ENCODE measurements around the gene RAD1. TPM values are rescaled to one million over a fixed set of nuclear protein-coding genes. Genes with fewer than 3 reads are reported as not detected.

Gene RAD1
- total RNA-seq, 4 donors from 2014 or later: 22.5 to 62.1 (median 39.6) TPM

GRCh38 chr5:34930870-34931269 lies 15.6 kb upstream of the RAD1 start:
- no peaks in the 10 kb centered on the region for H3K9me3 ChIP-seq
- H3K36me3 ChIP-seq: peaks cover 6 to 26% (median 17%) of the 10 kb centered on the region in 4 donors
- peak overlapping the region; percentile 96 to 98 (median 98) for H3K27ac ChIP-seq (replicated peaks in 1 of 4)
- 73% methylated on average over 4 of the region's 4 CpGs for WGBS
- intact Hi-C loops (cut with DNase I): no loop called here
- peaks cover 20 to 35% (median 30%) of the 10 kb centered on the region in 4 donors for H3K4me1 ChIP-seq
- H3K27me3 ChIP-seq: no peaks in the 10 kb centered on the region
- no peak for DNase-seq (ENCODE audit: extremely low spot score)
- TF ChIP-seq POLR2AphosphoS5 (IDR thresholded peaks at IDR 0.05) (no peak), EP300 (IDR thresholded peaks at IDR 0.05) (no peak), POLR2A (IDR thresholded peaks at IDR 0.05; ENCODE audit: low read depth) (no peak), CTCF (IDR thresholded peaks at IDR 0.05) (no peak)
- H3K4me3 ChIP-seq: peak overlapping the region; percentile 87 to 97 (median 94)

GRCh38 chr5:34930462-34930844 lies 15.1 kb upstream of the RAD1 start:
- Histone ChIP-seq H3K27ac (replicated peaks in 1 of 4) (peak overlapping the region; percentile 96 to 98 (median 98)), H3K9me3 (no peaks in the 10 kb centered on the region), H3K4me3 (peak overlapping the region; percentile 87 to 97 (median 94)), H3K27me3 (no peaks in the 10 kb centered on the region), H3K4me1 (peaks cover 20 to 35% (median 30%) of the 10 kb centered on the region in 4 donors), H3K36me3 (peaks cover 6 to 26% (median 19%) of the 10 kb centered on the region in 4 donors)
- intact Hi-C loops (cut with DNase I): no loop called here
- TF ChIP-seq POLR2AphosphoS5 (IDR thresholded peaks at IDR 0.05): no peak
- TF ChIP-seq CTCF (IDR thresholded peaks at IDR 0.05): no peak
- TF ChIP-seq POLR2A (IDR thresholded peaks at IDR 0.05; ENCODE audit: low read depth): no peak
- TF ChIP-seq EP300 (IDR thresholded peaks at IDR 0.05): no peak
- no peak for DNase-seq (ENCODE audit: extremely low spot score)
- 0% methylated on average over 3 of the region's 3 CpGs for WGBS

- Histone ChIP-seq H3K36me3 (peaks cover 6 to 31% (median 24%) of the 10 kb centered on the region in 4 donors), H3K4me3 (peak overlapping the region; percentile 87 to 97 (median 94)), H3K4me1 (peaks cover 20 to 35% (median 30%) of the 10 kb centered on the region in 4 donors), H3K9me3 (no peaks in the 10 kb centered on the region), H3K27ac (replicated peaks in 1 of 4) (peak overlapping the region; percentile 96 to 98 (median 98)), H3K27me3 (no peaks in the 10 kb centered on the region)
- peak; percentile 95 for DNase-seq (ENCODE audit: extremely low spot score)
- under 1% methylated on average over 21 of the region's 70 CpGs for WGBS
- no peak for TF ChIP-seq EP300 (IDR thresholded peaks at IDR 0.05)
- TF ChIP-seq POLR2AphosphoS5 (IDR thresholded peaks at IDR 0.05): peak in 1 of 2 donors; percentile 56
- intact Hi-C loops (cut with DNase I): loop anchor here (10.0 kb wide), 1 partner anchor 925 kb away; the partner anchor contains the start of gene AMACR
Measured at GRCh38 chr5:34929720-34930461, 14.6 kb upstream of the RAD1 start.

- peaks cover 6 to 37% (median 30%) of the 10 kb centered on the region in 4 donors for H3K36me3 ChIP-seq
- H3K9me3 ChIP-seq: no peaks in the 10 kb centered on the region
- TF ChIP-seq POLR2AphosphoS5 (IDR thresholded peaks at IDR 0.05): peak; percentile 56 to 81
- TF ChIP-seq EP300 (IDR thresholded peaks at IDR 0.05): no peak
- intact Hi-C loops (cut with DNase I): loop anchor here (10.0 kb wide), 1 partner anchor 924 kb away; the partner anchor contains the start of gene AMACR
- peak; percentile 99 for DNase-seq (ENCODE audit: extremely low spot score)
- H3K4me3 ChIP-seq: peak within 1 kb of the TSS; percentile 87 to 97 (median 94)
- H3K4me1 ChIP-seq: peaks cover 21 to 36% (median 31%) of the 10 kb centered on the region in 4 donors
- peak within 1 kb of the TSS; percentile 96 to 98 (median 98) for H3K27ac ChIP-seq (replicated peaks in 1 of 4)
- no peaks in the 10 kb centered on the region for H3K27me3 ChIP-seq
- under 1% methylated on average over 36 of the region's 63 CpGs for WGBS
Measured at GRCh38 chr5:34929134-34929719, 13.9 kb upstream of the RAD1 start, which contains the start of gene DNAJC21. DNAJC21 (plus strand) TSS chr5:34929559; CDS start chr5:34929820, 261 bp downstream.

GRCh38 chr5:34928267-34928666 lies 13.0 kb upstream of the RAD1 start:
- TF ChIP-seq CTCF (IDR thresholded peaks at IDR 0.05) (no peak), POLR2A (IDR thresholded peaks at IDR 0.05; ENCODE audit: low read depth) (no peak), POLR2AphosphoS5 (IDR thresholded peaks at IDR 0.05) (no peak), EP300 (IDR thresholded peaks at IDR 0.05) (no peak)
- Histone ChIP-seq H3K36me3 (peaks cover 10 to 37% (median 35%) of the 10 kb centered on the region in 4 donors), H3K27me3 (no peaks in the 10 kb centered on the region), H3K4me1 (peaks cover 29 to 46% (median 40%) of the 10 kb centered on the region in 4 donors), H3K4me3 (no peak overlapping the region), H3K9me3 (no peaks in the 10 kb centered on the region), H3K27ac (replicated peaks in 1 of 4) (no peak overlapping the region)
- 89% methylated on average over 5 of the region's 5 CpGs for WGBS
- no peak for DNase-seq (ENCODE audit: extremely low spot score)
- intact Hi-C loops (cut with DNase I): loop anchor here (10.0 kb wide), 1 partner anchor 923 kb away; the partner anchor contains the start of gene AMACR

All from esophagus muscularis mucosa (tissue), 4 donors.